Gastroesophageal sphincter (tissue), 4 donors: Measurements from ENCODE around the gene LRRTM4. TPM values are rescaled to one million over a fixed set of nuclear protein-coding genes. Genes with fewer than 3 reads are reported as not detected.

Experiments used
- ATAC-seq: fragments of 150-250 bp; one replicate; pipeline ENCODE4 v1.9.1; 2016; ENCODE audit warnings: mild to moderate bottlenecking, moderate library complexity
- H3K27ac ChIP-seq, 4 donors: fragments of 200-600 bp; sonication (generic) in 3 of 4; 1 replicate in 3 of 4; 2 replicates in 1 of 4; pipeline ENCODE4 v1.5.1; 2016 to 2019
- H3K27me3 ChIP-seq: fragments of 200-600 bp; sonication (generic); one replicate; pipeline ENCODE4 v1.5.1; 2019
- H3K36me3 ChIP-seq, 2 donors: fragments of 200-600 bp; sonication (generic); one replicate each; pipeline ENCODE4 v1.5.1; 2019; ENCODE audit warnings: control low read depth in 1 of 2
- H3K4me1 ChIP-seq, 3 donors: fragments of 200-600 bp; sonication (generic); 1 replicate in 2 of 3; 2 replicates in 1 of 3; pipeline ENCODE4 v1.5.1; 2016 to 2019; ENCODE audit warnings: control low read depth in 2 of 3
- H3K4me3 ChIP-seq, 2 donors: fragments of 200-600 bp; sonication (generic); one replicate each; pipeline ENCODE4 v1.5.1; 2019; ENCODE audit warnings: mild to moderate bottlenecking in 1 of 2, moderate library complexity in 1 of 2
- H3K9me3 ChIP-seq, 3 donors: fragments of 200-600 bp; sonication (generic); one replicate each; pipeline ENCODE4 v1.5.1; 2017 to 2019; ENCODE audit warnings: control low read depth in 2 of 3
- CTCF ChIP-seq, 4 experiments: fragments of 200-600 bp in 2 of 4; fragments of 450-650 bp in 2 of 4; sonication (generic) in 1 of 4; IDR thresholded peaks; one replicate each; pipeline ENCODE4 v1.5.1; 2017 to 2019; ENCODE audit warnings: antibody characterized with exemption in 4 of 4, mild to moderate bottlenecking in 2 of 4, moderate library complexity in 2 of 4
- EP300 ChIP-seq: sonication (generic); formaldehyde crosslinking; IDR thresholded peaks from one replicate; pipeline ENCODE4 v1.6.1; 2017; ENCODE audit warnings: antibody characterized with exemption, mild to moderate bottlenecking
- POLR2A ChIP-seq, 2 donors: fragments of 450-650 bp; IDR thresholded peaks; one replicate each; pipeline ENCODE4 v1.6.1; 2017; ENCODE audit warnings: antibody characterized with exemption in 2 of 2, mild to moderate bottlenecking in 2 of 2, moderate library complexity in 1 of 2
- POLR2AphosphoS5 ChIP-seq: sonication (generic); formaldehyde crosslinking; IDR thresholded peaks from one replicate; pipeline ENCODE4 v1.6.1; 2017; ENCODE audit warnings: antibody characterized with exemption
- WGBS, 2 donors: methylation state at CpG; one replicate each; pipeline ENCODE4 v1.1.5; 2018; ENCODE audit warnings: low coverage in 1 of 2; 5-methylcytosine and 5-hydroxymethylcytosine counted together
- total RNA-seq, 4 donors: library from RNA; depleted of rRNA; stranded (reverse); fragments of >200 nt; gene quantifications; one replicate each; pipeline ENCODE4 v1.1.0, GENCODE V29; 2016

The LRRTM4 gene
- total RNA-seq, 4 donors from 2014 or later: 0.12 to 0.30 (median 0.27) TPM; not detected in 1

GRCh38 chr2:77294474-77294873 is 227.7 kb downstream of the LRRTM4 start:
- 63 to 68% methylated on average over 2 of the region's 2 CpGs for WGBS, 2 donors
- no peaks in the 10 kb centered on the region for H3K4me1 ChIP-seq

GRCh38 chr2:77284353-77284752 is 237.8 kb downstream of the LRRTM4 start:
- no peaks in the 10 kb centered on the region for H3K36me3 ChIP-seq
- H3K9me3 ChIP-seq: no peaks in the 10 kb centered on the region
- 72 to 75% methylated on average over 1 of the region's 1 CpG for WGBS, 2 donors
- no peaks in the 10 kb centered on the region for H3K27me3 ChIP-seq
- no peaks in the 10 kb centered on the region for H3K4me1 ChIP-seq
- no peak for TF ChIP-seq POLR2AphosphoS5
- TF ChIP-seq EP300: no peak
- no peak for TF ChIP-seq POLR2A (IDR thresholded peaks at IDR 0.05)
- TF ChIP-seq CTCF (IDR thresholded peaks at IDR 0.05): no peak
- H3K27ac ChIP-seq: no peak overlapping the region
- no peak for ATAC-seq
- no peak overlapping the region for H3K4me3 ChIP-seq

More at GRCh38 chr2:77294474-77294873, 227.7 kb downstream of the LRRTM4 start:
- H3K4me3 ChIP-seq: no peak overlapping the region
- ATAC-seq: no peak
- no peak for TF ChIP-seq POLR2AphosphoS5
- TF ChIP-seq EP300: no peak
- no peak for TF ChIP-seq CTCF (IDR thresholded peaks at IDR 0.05)
- no peak for TF ChIP-seq POLR2A (IDR thresholded peaks at IDR 0.05)
- H3K27ac ChIP-seq: no peak overlapping the region
- no peaks in the 10 kb centered on the region for H3K27me3 ChIP-seq
- H3K36me3 ChIP-seq: no peaks in the 10 kb centered on the region
- no peaks in the 10 kb centered on the region for H3K9me3 ChIP-seq

GRCh38 chr2:77271262-77271661 is 250.9 kb downstream of the LRRTM4 start:
- TF ChIP-seq CTCF (IDR thresholded peaks at IDR 0.05) (no peak), POLR2AphosphoS5 (no peak), EP300 (no peak), POLR2A (IDR thresholded peaks at IDR 0.05) (no peak)
- Histone ChIP-seq H3K36me3 (no peaks in the 10 kb centered on the region), H3K4me3 (no peak overlapping the region), H3K9me3 (no peaks in the 10 kb centered on the region), H3K4me1 (no peaks in the 10 kb centered on the region), H3K27ac (no peak overlapping the region), H3K27me3 (no peaks in the 10 kb centered on the region)
- ATAC-seq: no peak
- 100% methylated on average over 2 of the region's 5 CpGs; no CpG with 5 or more reads in 1 of the 2 donors for WGBS, 2 donors

- H3K27ac ChIP-seq: no peak overlapping the region
- H3K9me3 ChIP-seq: no peaks in the 10 kb centered on the region
- ATAC-seq: no peak
- no peaks in the 10 kb centered on the region for H3K4me1 ChIP-seq
- no peak overlapping the region for H3K4me3 ChIP-seq
- H3K27me3 ChIP-seq: no peaks in the 10 kb centered on the region
- TF ChIP-seq CTCF (IDR thresholded peaks at IDR 0.05) (no peak), POLR2A (IDR thresholded peaks at IDR 0.05) (no peak), EP300 (no peak)
- no peaks in the 10 kb centered on the region for H3K36me3 ChIP-seq
- WGBS, 2 donors: 78 to 94% methylated on average over 3 of the region's 3 CpGs
Observed at GRCh38 chr2:77270433-77270832, 251.7 kb downstream of the LRRTM4 start.

GRCh38 chr2:77268626-77269025 is 253.6 kb downstream of the LRRTM4 start:
- no peaks in the 10 kb centered on the region for H3K4me1 ChIP-seq
- H3K27me3 ChIP-seq: no peaks in the 10 kb centered on the region
- no peaks in the 10 kb centered on the region for H3K36me3 ChIP-seq
- no peak overlapping the region for H3K27ac ChIP-seq
- no peaks in the 10 kb centered on the region for H3K9me3 ChIP-seq
- 82 to 93% methylated on average over 2 to 3 of the region's 3 CpGs for WGBS, 2 donors
- H3K4me3 ChIP-seq: no peak overlapping the region
- ATAC-seq: no peak
- TF ChIP-seq POLR2A (IDR thresholded peaks at IDR 0.05) (no peak), POLR2AphosphoS5 (no peak), EP300 (no peak), CTCF (IDR thresholded peaks at IDR 0.05) (no peak)
